HAP-1 (cell line): Measurements from ENCODE around the gene CIDEB.

Experiments used
- DNase-seq, 2 experiments: peaks; one replicate each; pipeline ENCODE4 v3.0.0-alpha.2; 2016 to 2020; ENCODE audit warnings: low spot score in 2 of 2
- H3K27me3 ChIP-seq: fragments of 250-450 bp; sonication (Bioruptor Pico); 2 replicates; pipeline ENCODE4 v1.5.1; 2020; ENCODE audit warnings: low read depth, mild to moderate bottlenecking, moderate library complexity
- H3K36me3 ChIP-seq: fragments of 250-450 bp; sonication (Bioruptor Pico); replicated peaks from 2 replicates; pipeline ENCODE4 v1.5.1; 2020; ENCODE audit warnings: mild to moderate bottlenecking
- H3K4me1 ChIP-seq: fragments of 250-450 bp; sonication (Bioruptor Pico); 2 replicates; pipeline ENCODE4 v1.5.1; 2020; ENCODE audit warnings: mild to moderate bottlenecking
- H3K4me3 ChIP-seq: fragments of 250-450 bp; sonication (Bioruptor Pico); 2 replicates; pipeline ENCODE4 v1.5.1; 2020; ENCODE audit warnings: mild to moderate bottlenecking, moderate library complexity
- H3K9me3 ChIP-seq: fragments of 250-450 bp; sonication (Bioruptor Pico); 2 replicates; pipeline ENCODE4 v1.5.1; 2020; ENCODE audit warnings: mild to moderate bottlenecking, moderate library complexity
- in situ Hi-C: fragments of 300-500 bp; cut with MboI; formaldehyde crosslinking; loops from 3 replicates; pipeline ENCODE4 v1.14.3; 2020; ENCODE audit warnings: low sequenced_read_pairs, inconsistent platforms, mixed read lengths

The CIDEB gene

GRCh38 chr14:24285351-24285750 is 22.4 kb downstream of the CIDEB start:
- Histone ChIP-seq H3K36me3 (peaks cover 4% of the 10 kb centered on the region; the same call in 1 of the 2 replicates), H3K4me1 (no peaks in the 10 kb centered on the region), H3K4me3 (no peak overlapping the region), H3K9me3 (no peaks in the 10 kb centered on the region), H3K27me3 (no peaks in the 10 kb centered on the region)
- in situ Hi-C loops = no loop called here
- no peak for DNase-seq

- no peak overlapping the region for H3K4me3 ChIP-seq
- in situ Hi-C loops = no loop called here
- H3K9me3 ChIP-seq = no peaks in the 10 kb centered on the region
- no peaks in the 10 kb centered on the region for H3K4me1 ChIP-seq
- H3K27me3 ChIP-seq = no peaks in the 10 kb centered on the region
- H3K36me3 ChIP-seq = no peaks in the 10 kb centered on the region
- DNase-seq = no peak
These were observed 23.2 kb downstream of the CIDEB start for GRCh38 chr14:24284501-24285035.

- in situ Hi-C loops = no loop called here
- no peaks in the 10 kb centered on the region for H3K9me3 ChIP-seq
- no peaks in the 10 kb centered on the region for H3K4me1 ChIP-seq
- H3K36me3 ChIP-seq = no peaks in the 10 kb centered on the region
- DNase-seq = no peak
- H3K4me3 ChIP-seq = no peak overlapping the region
- no peaks in the 10 kb centered on the region for H3K27me3 ChIP-seq
These were observed 23.8 kb downstream of the CIDEB start for GRCh38 chr14:24283796-24284460.

GRCh38 chr14:24282736-24283135 is 25.0 kb downstream of the CIDEB start:
- in situ Hi-C loops = no loop called here
- H3K4me1 ChIP-seq = no peaks in the 10 kb centered on the region
- no peaks in the 10 kb centered on the region for H3K27me3 ChIP-seq

GRCh38 chr14:24281636-24282035 is 26.1 kb downstream of the CIDEB start:
- no peak overlapping the region for H3K4me3 ChIP-seq
- no peaks in the 10 kb centered on the region for H3K36me3 ChIP-seq
- no peaks in the 10 kb centered on the region for H3K9me3 ChIP-seq
- in situ Hi-C loops = no loop called here
- DNase-seq = no peak
- H3K4me1 ChIP-seq = no peaks in the 10 kb centered on the region
- no peaks in the 10 kb centered on the region for H3K27me3 ChIP-seq

More at GRCh38 chr14:24282736-24283135, 25.0 kb downstream of the CIDEB start:
- DNase-seq = no peak
- no peaks in the 10 kb centered on the region for H3K9me3 ChIP-seq
- no peak overlapping the region for H3K4me3 ChIP-seq
- H3K36me3 ChIP-seq = no peaks in the 10 kb centered on the region

GRCh38 chr14:24280797-24281460 is 26.8 kb downstream of the CIDEB start:
- in situ Hi-C loops = no loop called here
- H3K4me1 ChIP-seq = no peaks in the 10 kb centered on the region
- DNase-seq = no peak

GRCh38 chr14:24279301-24280186 is 28.2 kb downstream of the CIDEB start:
- in situ Hi-C loops = no loop called here
- H3K9me3 ChIP-seq = no peaks in the 10 kb centered on the region
- no peaks in the 10 kb centered on the region for H3K36me3 ChIP-seq
- no peaks in the 10 kb centered on the region for H3K4me1 ChIP-seq
- H3K27me3 ChIP-seq = no peaks in the 10 kb centered on the region
- no peak overlapping the region for H3K4me3 ChIP-seq
- DNase-seq = no peak

More at GRCh38 chr14:24280797-24281460, 26.8 kb downstream of the CIDEB start:
- Histone ChIP-seq H3K36me3 (no peaks in the 10 kb centered on the region), H3K9me3 (no peaks in the 10 kb centered on the region), H3K4me3 (no peak overlapping the region), H3K27me3 (no peaks in the 10 kb centered on the region)

GRCh38 chr14:24278424-24278823 is 29.4 kb downstream of the CIDEB start:
- Histone ChIP-seq H3K27me3 (no peaks in the 10 kb centered on the region), H3K4me3 (no peak overlapping the region), H3K9me3 (no peaks in the 10 kb centered on the region), H3K4me1 (no peaks in the 10 kb centered on the region), H3K36me3 (no peaks in the 10 kb centered on the region)
- in situ Hi-C loops = no loop called here
- no peak for DNase-seq

GRCh38 chr14:24277606-24278321 is 30.0 kb downstream of the CIDEB start:
- Histone ChIP-seq H3K27me3 (no peaks in the 10 kb centered on the region), H3K4me1 (no peaks in the 10 kb centered on the region), H3K36me3 (no peaks in the 10 kb centered on the region), H3K9me3 (no peaks in the 10 kb centered on the region), H3K4me3 (no peak overlapping the region)
- in situ Hi-C loops = no loop called here
- DNase-seq = no peak

- H3K4me3 ChIP-seq = no peak overlapping the region
- no peaks in the 10 kb centered on the region for H3K36me3 ChIP-seq
- no peaks in the 10 kb centered on the region for H3K27me3 ChIP-seq
- H3K4me1 ChIP-seq = peaks cover 2% of the 10 kb centered on the region
- no peak for DNase-seq
- in situ Hi-C loops = no loop called here
- no peaks in the 10 kb centered on the region for H3K9me3 ChIP-seq
These were observed 30.7 kb downstream of the CIDEB start for GRCh38 chr14:24277071-24277470.

- Histone ChIP-seq H3K36me3 (no peaks in the 10 kb centered on the region), H3K4me1 (peaks cover 7% of the 10 kb centered on the region), H3K4me3 (no peak overlapping the region), H3K9me3 (no peaks in the 10 kb centered on the region), H3K27me3 (no peaks in the 10 kb centered on the region)
- no peak for DNase-seq
- in situ Hi-C loops = no loop called here
These were observed 33.7 kb downstream of the CIDEB start for GRCh38 chr14:24274101-24274543.

GRCh38 chr14:24273422-24273998 is 34.3 kb downstream of the CIDEB start:
- H3K9me3 ChIP-seq = no peaks in the 10 kb centered on the region
- H3K36me3 ChIP-seq = no peaks in the 10 kb centered on the region
- DNase-seq = peak in 1 of 2 experiments; percentile 25
- in situ Hi-C loops = no loop called here
- H3K4me1 ChIP-seq = peaks cover 7% of the 10 kb centered on the region
- H3K4me3 ChIP-seq = no peak overlapping the region
- H3K27me3 ChIP-seq = no peaks in the 10 kb centered on the region

- Histone ChIP-seq H3K9me3 (no peaks in the 10 kb centered on the region), H3K4me3 (no peak overlapping the region), H3K27me3 (no peaks in the 10 kb centered on the region), H3K36me3 (no peaks in the 10 kb centered on the region), H3K4me1 (peaks cover 7% of the 10 kb centered on the region)
- DNase-seq = no peak
- in situ Hi-C loops = no loop called here
These were observed 35.3 kb downstream of the CIDEB start for GRCh38 chr14:24272467-24272866.
